Keratinocyte (primary cell): ENCODE measurements around the gene ANO9. TPM values are rescaled to one million over a fixed set of nuclear protein-coding genes. Genes with fewer than 3 reads are reported as not detected.

ENCODE experiments used
- DNase-seq: peaks from one replicate; pipeline ENCODE4 v3.0.0-alpha.2; 2011; ENCODE audit warnings: low read depth, missing footprints, low spot score
- FAIRE-seq: peaks from 2 replicates; lab custom pipeline; 2011; peaks lifted over from hg19 to GRCh38; lab: Jason Lieb, UNC
- H2AFZ ChIP-seq: 2 replicates; pipeline ENCODE4 v1.6.0; 2012; ENCODE audit warnings: low read length, control low read depth, inconsistent platforms; ENCODE audit not compliant: control insufficient read depth
- H3K27ac ChIP-seq: 2 replicates; pipeline ENCODE4 v1.5.1; 2011; ENCODE audit warnings: low read length; ENCODE audit not compliant: control insufficient read depth, insufficient read depth
- H3K27me3 ChIP-seq: 3 replicates; pipeline ENCODE4 v1.6.0; 2011; ENCODE audit warnings: low read length; ENCODE audit not compliant: control insufficient read depth, insufficient read depth; ENCODE audit errors: extremely low read depth
- H3K36me3 ChIP-seq, 2 experiments: 2 replicates in 1 of 2; 3 replicates in 1 of 2; pipeline ENCODE4 v1.5.1; 2011; ENCODE audit warnings: low read length in 2 of 2, mild to moderate bottlenecking in 1 of 2; ENCODE audit not compliant: control insufficient read depth in 2 of 2, insufficient read depth in 2 of 2; ENCODE audit errors: extremely low read depth in 1 of 2
- H3K4me1 ChIP-seq: 3 replicates; pipeline ENCODE4 v1.5.1; 2011; ENCODE audit warnings: low read length; ENCODE audit not compliant: control insufficient read depth, insufficient read depth; ENCODE audit errors: extremely low read depth
- H3K4me2 ChIP-seq: 3 replicates; pipeline ENCODE4 v1.6.0; 2011; ENCODE audit warnings: low read depth, low read length; ENCODE audit not compliant: control insufficient read depth, insufficient read depth; ENCODE audit errors: extremely low read depth
- H3K4me3 ChIP-seq, 3 experiments: fragments of 200-600 bp in 1 of 3; sonication (generic) in 1 of 3; 2 replicates in 2 of 3; 3 replicates in 1 of 3; pipeline ENCODE4 v1.5.1; 2011 to 2016; ENCODE audit warnings: low read length in 3 of 3, mild to moderate bottlenecking in 3 of 3, control low read depth in 2 of 3, inconsistent platforms in 1 of 3, low read depth in 1 of 3, mixed read lengths in 1 of 3, mixed run types in 1 of 3, moderate library complexity in 1 of 3; ENCODE audit not compliant: control insufficient read depth in 2 of 3, insufficient read depth in 2 of 3; ENCODE audit errors: extremely low read depth in 1 of 3
- H3K79me2 ChIP-seq: 2 replicates; pipeline ENCODE4 v1.6.0; 2012; ENCODE audit warnings: low read length; ENCODE audit not compliant: control insufficient read depth, insufficient read depth
- H3K9ac ChIP-seq: 3 replicates; pipeline ENCODE4 v1.6.0; 2011; ENCODE audit warnings: low read length; ENCODE audit not compliant: control insufficient read depth, insufficient read depth; ENCODE audit errors: extremely low read depth
- H3K9me1 ChIP-seq: 3 replicates; pipeline ENCODE4 v1.6.0; 2011; ENCODE audit warnings: low read length; ENCODE audit not compliant: control insufficient read depth, insufficient read depth; ENCODE audit errors: extremely low read depth
- H3K9me3 ChIP-seq: 2 replicates; pipeline ENCODE4 v1.5.1; 2012; ENCODE audit warnings: low read depth, low read length; ENCODE audit not compliant: control insufficient read depth
- H4K20me1 ChIP-seq: 3 replicates; pipeline ENCODE4 v1.6.0; 2011; ENCODE audit warnings: low read length; ENCODE audit not compliant: control insufficient read depth, insufficient read depth; ENCODE audit errors: extremely low read depth
- EZH2 ChIP-seq: IDR thresholded peaks from one replicate; pipeline ENCODE4 v1.6.1; 2012; ENCODE audit warnings: inconsistent platforms, mild to moderate bottlenecking, low read length, moderate library complexity
- dilution Hi-C: fragments of 300-500 bp; cut with MboI; formaldehyde crosslinking; loops from one replicate; pipeline ENCODE4 v1.7.0; 2020; ENCODE audit warnings: low sequenced_read_pairs; ENCODE audit not compliant: extremely low pct_ligation_motif_present
- polyA plus RNA-seq, 5 experiments: library from polyadenylated mRNA; depleted of rRNA in 3 of 5; stranded (reverse) in 3 of 5; stranded (forward) in 1 of 5; unstranded in 1 of 5; fragments of >200 nt; gene quantifications; 1 replicate in 1 of 5; 2 replicates in 3 of 5; 3 replicates in 1 of 5; pipeline versions ENCODE4 v1.2.1 to v1.2.3, GENCODE V29; 2011 to 2012; ENCODE audit warnings: missing spikeins in 2 of 5, low read depth in 1 of 5, low replicate concordance in 1 of 5
- TF ChIP-seq, protein P1 (sequence below), 3 experiments: IDR thresholded peaks in 1 of 3; conservative IDR thresholded peaks in 1 of 3; optimal IDR thresholded peaks in 1 of 3; 2 replicates in 2 of 3; 3 replicates in 1 of 3; pipeline versions ENCODE3 to v1.5.1; 2011; ENCODE audit warnings: low read length in 3 of 3, mild to moderate bottlenecking in 3 of 3, moderate library complexity in 2 of 3, control low read depth in 1 of 3, inconsistent platforms in 1 of 3; ENCODE audit not compliant: insufficient read depth in 2 of 3; ENCODE audit errors: extremely low read depth in 1 of 3

ANO9 gene
- polyA plus RNA-seq, 1 donor (not counting 4 experiments of a cell fraction or from before 2014, with no cell fraction given) = 16.1 TPM

- H3K4me3 ChIP-seq = no peak overlapping the region
- no peaks in the 10 kb centered on the region for H3K27me3 ChIP-seq
- H4K20me1 ChIP-seq = peaks cover 2% of the 10 kb centered on the region
- H3K4me2 ChIP-seq = no peak overlapping the region
- H3K4me1 ChIP-seq = peaks cover 9% of the 10 kb centered on the region
- TF ChIP-seq, protein P1, sequence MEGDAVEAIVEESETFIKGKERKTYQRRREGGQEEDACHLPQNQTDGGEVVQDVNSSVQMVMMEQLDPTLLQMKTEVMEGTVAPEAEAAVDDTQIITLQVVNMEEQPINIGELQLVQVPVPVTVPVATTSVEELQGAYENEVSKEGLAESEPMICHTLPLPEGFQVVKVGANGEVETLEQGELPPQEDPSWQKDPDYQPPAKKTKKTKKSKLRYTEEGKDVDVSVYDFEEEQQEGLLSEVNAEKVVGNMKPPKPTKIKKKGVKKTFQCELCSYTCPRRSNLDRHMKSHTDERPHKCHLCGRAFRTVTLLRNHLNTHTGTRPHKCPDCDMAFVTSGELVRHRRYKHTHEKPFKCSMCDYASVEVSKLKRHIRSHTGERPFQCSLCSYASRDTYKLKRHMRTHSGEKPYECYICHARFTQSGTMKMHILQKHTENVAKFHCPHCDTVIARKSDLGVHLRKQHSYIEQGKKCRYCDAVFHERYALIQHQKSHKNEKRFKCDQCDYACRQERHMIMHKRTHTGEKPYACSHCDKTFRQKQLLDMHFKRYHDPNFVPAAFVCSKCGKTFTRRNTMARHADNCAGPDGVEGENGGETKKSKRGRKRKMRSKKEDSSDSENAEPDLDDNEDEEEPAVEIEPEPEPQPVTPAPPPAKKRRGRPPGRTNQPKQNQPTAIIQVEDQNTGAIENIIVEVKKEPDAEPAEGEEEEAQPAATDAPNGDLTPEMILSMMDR (optimal IDR thresholded peaks at IDR 0.05 in 1 of 3, IDR thresholded peaks at IDR 0.05 in 1 of 3, conservative IDR thresholded peaks at IDR 0.05 in 1 of 3; ENCODE audit: extremely low read depth in 1 of 3, insufficient read depth in 2 of 3, low read length in 3 of 3) = no peak
- no peak for TF ChIP-seq EZH2
- H3K36me3 ChIP-seq = peaks cover 2 to 6% of the 10 kb centered on the region in 2 experiments
- peaks cover 5% of the 10 kb centered on the region for H3K9me3 ChIP-seq
- no peak overlapping the region for H3K9ac ChIP-seq
- DNase-seq (no peak), FAIRE-seq (no peak)
- H3K27ac ChIP-seq = no peak overlapping the region
- H3K79me2 ChIP-seq = peaks cover 17% of the 10 kb centered on the region
- no peak overlapping the region for H2AFZ ChIP-seq
- no peaks in the 10 kb centered on the region for H3K9me1 ChIP-seq
- dilution Hi-C loops = no loop called here
These were observed 54.5 kb downstream of the ANO9 start for GRCh38 chr11:387193-387793.

DNA sequence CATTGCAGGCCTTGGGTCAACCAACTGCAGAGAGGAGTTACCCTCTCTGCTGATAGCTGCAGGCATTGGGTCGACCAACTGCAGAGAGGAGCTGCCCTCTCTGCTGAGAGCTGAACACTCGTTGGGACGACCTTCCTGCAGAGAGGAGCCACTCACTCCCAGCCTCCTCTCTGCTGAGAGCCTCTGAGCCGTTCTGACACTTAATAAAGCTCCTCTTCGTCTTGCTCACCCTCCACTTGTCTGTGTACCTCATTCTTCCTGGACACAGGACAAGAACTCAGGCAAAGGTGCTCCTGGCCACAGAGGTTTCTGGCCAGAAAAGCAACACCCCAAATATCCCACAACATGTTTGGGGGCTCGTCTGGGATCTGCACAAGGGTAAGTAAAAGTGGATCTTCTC, 55.3 kb downstream of the ANO9 start:
- Histone ChIP-seq H3K36me3 (peaks cover 2 to 6% of the 10 kb centered on the region in 2 experiments), H3K9me3 (peaks cover 5% of the 10 kb centered on the region), H3K9me1 (no peaks in the 10 kb centered on the region), H3K27ac (no peak overlapping the region), H3K4me2 (no peak overlapping the region), H3K27me3 (no peaks in the 10 kb centered on the region), H3K79me2 (peaks cover 9% of the 10 kb centered on the region), H3K4me3 (no peak overlapping the region), H3K4me1 (peaks cover 6% of the 10 kb centered on the region), H3K9ac (no peak overlapping the region), H2AFZ (no peak overlapping the region), H4K20me1 (peaks cover 4% of the 10 kb centered on the region)
- FAIRE-seq (no peak), DNase-seq (no peak)
- dilution Hi-C loops = no loop called here
- TF ChIP-seq, protein P1 (optimal IDR thresholded peaks at IDR 0.05 in 1 of 3, IDR thresholded peaks at IDR 0.05 in 1 of 3, conservative IDR thresholded peaks at IDR 0.05 in 1 of 3; ENCODE audit: extremely low read depth in 1 of 3, insufficient read depth in 2 of 3, low read length in 3 of 3) = no peak
- TF ChIP-seq EZH2 = no peak
